DOHH2 (cell line): ENCODE measurements around the gene TFPI2.

Experiments
- H3F3A ChIP-seq: fragments of 200-600 bp; sonication (generic), shearing (Covaris generic); 2 replicates; pipeline ENCODE4 v1.6.0; 2016; ENCODE audit warnings: antibody characterized with exemption, mild to moderate bottlenecking; ENCODE audit not compliant: control insufficient read depth, insufficient read depth
- H3K27ac ChIP-seq: fragments of 200-600 bp; sonication (generic); 2 replicates; pipeline ENCODE4 v1.5.1; 2014; ENCODE audit warnings: low read depth, mild to moderate bottlenecking, low read length, moderate library complexity
- H3K27me3 ChIP-seq: fragments of 200-600 bp; sonication (generic); 2 replicates; pipeline ENCODE4 v1.6.1; 2014; ENCODE audit warnings: mild to moderate bottlenecking, low read length, mixed read lengths; ENCODE audit not compliant: control insufficient read depth
- H3K36me3 ChIP-seq: fragments of 200-600 bp; sonication (generic); 2 replicates; pipeline ENCODE4 v1.6.1; 2014; ENCODE audit warnings: mild to moderate bottlenecking, low read length, moderate library complexity, mixed read lengths; ENCODE audit not compliant: control insufficient read depth
- H3K4me1 ChIP-seq: fragments of 200-600 bp; sonication (generic); 2 replicates; pipeline ENCODE4 v1.6.1; 2014; ENCODE audit warnings: mild to moderate bottlenecking, low read length, mixed read lengths; ENCODE audit not compliant: control insufficient read depth
- H3K4me2 ChIP-seq: fragments of 200-600 bp; sonication (generic); 2 replicates; pipeline ENCODE4 v1.6.0; 2014; ENCODE audit warnings: mild to moderate bottlenecking, low read length, moderate library complexity
- H3K4me3 ChIP-seq: fragments of 200-600 bp; sonication (generic); 2 replicates; pipeline ENCODE4 v1.5.1; 2014; ENCODE audit warnings: mild to moderate bottlenecking, low read length, mixed read lengths
- H3K79me2 ChIP-seq: fragments of 200-600 bp; sonication (generic); 2 replicates; pipeline ENCODE4 v1.6.1; 2014; ENCODE audit warnings: mild to moderate bottlenecking, low read length, mixed read lengths; ENCODE audit not compliant: control insufficient read depth
- H3K9me2 ChIP-seq: fragments of 200-600 bp; sonication (generic); replicated peaks from 2 replicates; pipeline ENCODE4 v1.6.1; 2014; ENCODE audit warnings: mild to moderate bottlenecking, low read length, mixed read lengths; ENCODE audit not compliant: control insufficient read depth
- H3K9me3 ChIP-seq: fragments of 200-600 bp; sonication (generic); 2 replicates; pipeline ENCODE4 v1.6.1; 2014; ENCODE audit warnings: antibody characterized with exemption, low read length, mixed read lengths; ENCODE audit not compliant: control insufficient read depth, insufficient read depth
- H4K20me1 ChIP-seq: fragments of 200-600 bp; sonication (generic); 2 replicates; pipeline ENCODE4 v1.6.0; 2014; ENCODE audit warnings: low read depth, mild to moderate bottlenecking, antibody characterized with exemption, low read length, moderate library complexity; ENCODE audit not compliant: control insufficient read depth, insufficient read depth
- EZH2phosphoT487 ChIP-seq: fragments of 200-600 bp; sonication (generic); IDR thresholded peaks from 2 replicates; pipeline ENCODE4 v1.6.1; 2017; ENCODE audit warnings: borderline replicate concordance, mild to moderate bottlenecking, antibody characterized with exemption, low read length, moderate library complexity, mixed read lengths
- TF ChIP-seq, protein P1 (sequence below): fragments of 200-600 bp; sonication (generic); IDR thresholded peaks from one replicate; pipeline ENCODE4 v1.5.1; 2014; ENCODE audit warnings: antibody characterized with exemption, mild to moderate bottlenecking, low read depth, low read length; ENCODE audit not compliant: poor library complexity, severe bottlenecking

Gene TFPI2

DNA sequence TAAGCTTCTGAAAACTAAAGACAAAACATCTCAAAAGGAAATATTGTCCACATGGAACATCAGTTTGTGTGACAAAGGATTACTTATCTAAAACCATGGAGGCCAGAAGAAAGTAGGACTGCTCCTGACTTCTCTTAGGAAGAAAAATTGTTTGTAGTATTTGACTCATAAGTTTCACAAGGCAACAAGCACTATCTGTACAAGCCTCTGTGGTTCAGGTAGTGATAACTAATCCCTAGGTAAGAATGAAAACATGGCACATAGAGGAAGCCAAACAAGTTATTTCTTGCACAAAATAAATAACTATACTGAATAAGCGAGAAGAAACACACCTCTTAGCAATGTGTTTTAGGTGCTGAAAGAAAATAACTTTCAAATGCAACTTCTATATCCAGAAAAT is 30.3 kb downstream of the TFPI2 start:
- Histone ChIP-seq H3F3A (no peaks in the 10 kb centered on the region), H3K27me3 (0 out of 2 replicates have a peak, but pooled peaks cover 7% of the 10 kb centered on the region), H4K20me1 (no peaks in the 10 kb centered on the region), H3K9me3 (no peaks in the 10 kb centered on the region), H3K4me3 (no peak overlapping the region), H3K4me1 (no peaks in the 10 kb centered on the region), H3K79me2 (no peaks in the 10 kb centered on the region), H3K9me2 (no peaks in the 10 kb centered on the region), H3K27ac (no peak overlapping the region), H3K36me3 (no peaks in the 10 kb centered on the region), H3K4me2 (no peak overlapping the region)
- no peak for TF ChIP-seq EZH2phosphoT487
- TF ChIP-seq, protein P1, sequence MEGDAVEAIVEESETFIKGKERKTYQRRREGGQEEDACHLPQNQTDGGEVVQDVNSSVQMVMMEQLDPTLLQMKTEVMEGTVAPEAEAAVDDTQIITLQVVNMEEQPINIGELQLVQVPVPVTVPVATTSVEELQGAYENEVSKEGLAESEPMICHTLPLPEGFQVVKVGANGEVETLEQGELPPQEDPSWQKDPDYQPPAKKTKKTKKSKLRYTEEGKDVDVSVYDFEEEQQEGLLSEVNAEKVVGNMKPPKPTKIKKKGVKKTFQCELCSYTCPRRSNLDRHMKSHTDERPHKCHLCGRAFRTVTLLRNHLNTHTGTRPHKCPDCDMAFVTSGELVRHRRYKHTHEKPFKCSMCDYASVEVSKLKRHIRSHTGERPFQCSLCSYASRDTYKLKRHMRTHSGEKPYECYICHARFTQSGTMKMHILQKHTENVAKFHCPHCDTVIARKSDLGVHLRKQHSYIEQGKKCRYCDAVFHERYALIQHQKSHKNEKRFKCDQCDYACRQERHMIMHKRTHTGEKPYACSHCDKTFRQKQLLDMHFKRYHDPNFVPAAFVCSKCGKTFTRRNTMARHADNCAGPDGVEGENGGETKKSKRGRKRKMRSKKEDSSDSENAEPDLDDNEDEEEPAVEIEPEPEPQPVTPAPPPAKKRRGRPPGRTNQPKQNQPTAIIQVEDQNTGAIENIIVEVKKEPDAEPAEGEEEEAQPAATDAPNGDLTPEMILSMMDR = no peak

DNA sequence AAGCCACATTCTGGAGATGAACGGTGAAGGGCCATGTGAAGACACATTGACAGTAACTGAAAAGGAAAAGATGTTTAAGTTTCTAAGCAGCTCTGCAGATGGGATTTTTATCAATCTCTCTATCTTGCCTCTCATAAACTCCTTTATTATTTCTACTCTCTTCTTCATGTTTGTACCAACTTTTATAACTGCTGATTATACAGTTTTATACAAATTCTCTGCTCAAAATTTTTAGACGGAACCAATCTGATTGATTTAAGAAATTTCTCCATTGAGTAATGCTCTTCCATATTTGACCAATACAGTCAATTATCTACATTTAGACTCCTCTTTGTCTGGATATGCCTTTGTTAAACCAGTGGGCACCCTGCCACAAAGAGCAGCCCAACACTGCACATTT is 31.7 kb downstream of the TFPI2 start:
- Histone ChIP-seq H3F3A (no peaks in the 10 kb centered on the region), H4K20me1 (no peaks in the 10 kb centered on the region), H3K36me3 (no peaks in the 10 kb centered on the region), H3K4me1 (no peaks in the 10 kb centered on the region), H3K79me2 (no peaks in the 10 kb centered on the region), H3K4me2 (no peak overlapping the region), H3K27ac (no peak overlapping the region), H3K4me3 (no peak overlapping the region), H3K9me3 (no peaks in the 10 kb centered on the region), H3K27me3 (0 out of 2 replicates have a peak, but pooled peaks cover 7% of the 10 kb centered on the region), H3K9me2 (no peaks in the 10 kb centered on the region)
- TF ChIP-seq EZH2phosphoT487 = no peak
- TF ChIP-seq, protein P1 = no peak

DNA sequence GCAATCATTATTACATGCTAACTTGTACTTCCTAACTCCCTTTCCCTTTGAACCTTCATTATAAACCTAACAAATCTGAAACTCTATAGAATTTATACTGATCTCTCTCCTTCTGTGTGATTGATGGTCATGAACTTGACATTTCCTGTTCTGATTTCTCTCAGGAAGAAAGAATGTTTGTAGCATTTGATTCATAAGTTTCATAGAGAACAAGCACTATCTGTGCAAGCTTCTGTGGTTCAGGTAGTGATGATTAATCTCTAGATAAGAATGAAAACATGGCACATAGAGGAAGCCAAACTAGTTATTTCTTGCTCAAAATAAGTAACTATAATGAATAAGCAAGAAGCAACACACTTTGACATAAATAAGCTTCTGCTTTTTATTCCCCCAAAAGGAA is 34.2 kb downstream of the TFPI2 start:
- Histone ChIP-seq H3K79me2 (no peaks in the 10 kb centered on the region), H4K20me1 (no peaks in the 10 kb centered on the region), H3K9me3 (no peaks in the 10 kb centered on the region), H3K4me3 (no peak overlapping the region), H3K4me1 (no peaks in the 10 kb centered on the region), H3K27me3 (peaks cover 4% of the 10 kb centered on the region; the same call in 1 of the 2 replicates), H3K27ac (no peak overlapping the region), H3K36me3 (no peaks in the 10 kb centered on the region), H3K9me2 (no peaks in the 10 kb centered on the region), H3F3A (no peaks in the 10 kb centered on the region), H3K4me2 (no peak overlapping the region)
- TF ChIP-seq, protein P1 = no peak

DNA sequence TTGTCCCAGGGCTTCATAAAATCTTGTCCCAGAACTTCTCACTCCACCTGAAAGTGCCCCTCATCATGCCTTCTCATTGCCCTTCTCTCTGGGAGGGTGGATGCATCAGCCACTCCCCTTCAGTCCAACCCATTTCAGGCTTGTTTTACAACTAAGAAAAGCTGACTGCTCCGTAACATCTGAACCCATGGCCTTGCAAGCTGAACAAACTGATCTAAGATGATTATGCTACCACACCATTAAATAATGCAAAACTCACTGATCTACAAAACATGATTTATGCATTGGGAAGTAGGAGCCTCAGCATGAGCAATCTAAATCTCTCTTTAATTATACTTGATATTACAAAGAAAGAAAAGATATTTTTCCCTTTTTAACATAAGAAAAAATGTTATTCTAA is 34.8 kb downstream of the TFPI2 start:
- no peak overlapping the region for H3K27ac ChIP-seq
- no peaks in the 10 kb centered on the region for H4K20me1 ChIP-seq
- no peak overlapping the region for H3K4me2 ChIP-seq
- no peaks in the 10 kb centered on the region for H3K9me3 ChIP-seq
- H3K4me3 ChIP-seq = no peak overlapping the region
- H3K9me2 ChIP-seq = no peaks in the 10 kb centered on the region
- no peaks in the 10 kb centered on the region for H3K36me3 ChIP-seq
- no peaks in the 10 kb centered on the region for H3K79me2 ChIP-seq
- no peaks in the 10 kb centered on the region for H3K4me1 ChIP-seq
- TF ChIP-seq, protein P1 = no peak
- no peak for TF ChIP-seq EZH2phosphoT487
- H3K27me3 ChIP-seq = peaks cover 8% of the 10 kb centered on the region; the same call in 1 of the 2 replicates
- H3F3A ChIP-seq = no peaks in the 10 kb centered on the region
